CD4-positive, alpha-beta T cell treated with Interleukin-15 for 4 hours (primary cell): ENCODE data around the gene ACAT2.
"Not testable (repeated sequence)": the region's sequence is repeated elsewhere in the genome, so short reads cannot be mapped to it uniquely, and the experiment has no call there.

Source experiments
- DNase-seq: peaks from one replicate; pipeline ENCODE4 v3.0.0-alpha.2; 2020; ENCODE audit warnings: low spot score

The ACAT2 gene

DNA sequence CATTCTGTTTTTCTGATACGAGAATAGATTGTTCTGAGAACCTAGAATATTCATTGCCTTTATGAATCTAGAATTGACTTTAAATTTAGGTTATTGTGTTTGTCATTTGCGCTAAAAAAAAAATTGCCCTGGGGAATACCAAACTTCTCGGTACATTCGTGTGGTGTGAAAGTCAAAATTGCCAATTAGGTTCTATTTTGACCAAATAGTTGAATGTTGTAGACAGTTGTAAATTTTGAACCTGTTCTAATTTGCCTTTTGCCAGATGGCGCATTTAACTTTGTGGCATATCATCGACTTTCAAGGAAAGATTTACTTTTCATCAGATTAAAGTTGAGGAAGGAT is 31.5 kb upstream of the ACAT2 start:
- DNase-seq: no peak

DNA sequence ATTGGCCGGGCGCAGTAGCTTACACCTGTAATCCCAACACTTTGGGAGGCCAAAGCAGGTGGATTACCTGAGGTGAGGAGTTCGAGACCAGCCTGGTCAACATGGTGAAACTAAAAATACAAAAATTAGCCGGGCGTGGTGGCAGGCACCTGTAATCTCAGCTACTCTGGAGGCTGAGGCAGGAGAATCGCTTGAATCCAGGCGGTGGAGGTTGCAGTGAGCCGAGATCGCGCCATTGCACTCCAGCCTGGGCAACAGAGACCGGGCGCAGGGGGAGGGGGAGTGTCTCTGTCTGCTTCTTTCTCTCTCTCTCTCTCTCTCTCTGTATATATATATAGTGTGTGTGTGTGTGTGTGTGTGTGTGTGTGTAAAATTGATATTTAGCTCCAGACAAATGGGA is 29.3 kb upstream of the ACAT2 start:
- not testable (repeated sequence) for DNase-seq

DNA sequence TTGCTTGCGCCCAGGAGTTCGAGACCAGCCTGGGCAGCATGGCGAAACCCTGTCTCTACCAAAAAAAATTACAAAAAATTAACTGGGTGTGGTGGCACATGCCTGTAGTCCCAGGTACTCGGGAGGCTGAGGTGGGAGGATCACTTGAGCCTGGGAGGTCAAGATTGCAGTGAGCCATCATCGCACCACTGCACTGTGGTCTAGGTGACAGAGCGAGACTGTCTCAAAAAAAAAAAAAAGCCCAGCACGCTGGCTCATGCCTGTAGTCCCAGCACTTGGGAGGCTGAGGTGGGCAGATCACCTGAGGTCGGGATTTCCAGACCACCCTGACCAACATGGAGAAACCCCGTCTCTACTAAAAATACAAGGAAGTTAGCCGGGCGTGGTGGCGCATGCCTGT is 28.4 kb upstream of the ACAT2 start:
- DNase-seq: not testable (repeated sequence)

DNA sequence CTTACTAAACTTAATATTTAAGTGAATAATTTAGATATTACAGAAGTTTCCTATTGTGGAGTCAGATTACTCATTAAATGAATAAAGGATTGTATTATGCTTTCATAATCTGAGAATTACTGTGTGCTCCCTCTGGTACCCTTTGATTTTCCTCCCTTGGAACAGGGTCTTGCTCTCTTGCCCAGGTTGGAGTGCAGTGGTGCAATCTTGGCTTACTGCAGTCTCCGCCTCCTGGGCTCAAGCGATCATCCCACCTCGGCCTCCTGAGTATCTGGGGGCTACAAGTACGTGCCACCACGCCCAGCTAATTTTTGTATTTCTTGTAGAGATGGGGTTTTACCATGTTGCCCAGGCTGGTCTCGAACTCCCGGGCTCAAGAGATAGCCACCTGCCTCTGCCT is 24.9 kb upstream of the ACAT2 start:
- DNase-seq: no peak

DNA sequence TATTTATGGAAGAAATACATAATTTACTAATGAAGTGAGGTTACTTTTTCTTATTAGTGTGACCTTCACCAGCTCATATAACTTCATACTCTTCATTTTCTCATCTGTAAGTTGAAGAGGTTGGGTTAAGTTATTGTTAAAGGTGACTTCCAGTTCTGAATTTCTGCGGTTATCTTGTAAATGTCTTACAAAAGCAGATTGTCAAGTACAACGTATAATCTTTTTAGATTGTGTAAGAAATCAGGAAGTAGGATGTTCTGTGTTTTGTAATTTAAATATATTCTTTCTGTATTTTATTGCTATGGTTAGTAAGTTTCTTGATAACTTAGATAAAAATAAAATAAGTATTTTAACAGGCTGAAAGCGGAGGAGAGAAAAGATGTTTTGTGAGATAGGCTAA is 22.5 kb upstream of the ACAT2 start:
- no peak for DNase-seq

DNA sequence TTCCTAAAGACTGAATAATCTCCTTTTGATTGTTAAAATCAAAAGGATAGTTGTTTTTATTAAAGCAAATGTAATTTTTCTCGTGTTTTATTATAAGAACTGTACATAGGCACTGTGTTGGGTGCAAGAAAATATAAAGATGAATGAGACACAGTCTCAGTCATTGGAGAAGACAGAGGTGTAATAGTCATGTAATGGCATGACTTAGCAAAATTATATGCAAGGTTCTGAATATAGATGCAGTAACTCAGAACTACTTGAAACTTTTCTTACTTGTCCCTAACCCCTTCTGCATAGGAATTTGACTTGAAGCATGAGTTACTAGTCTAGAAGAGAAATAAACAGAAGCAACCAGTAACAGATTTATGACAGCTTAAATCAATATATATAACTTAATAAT is 19.7 kb upstream of the ACAT2 start:
- DNase-seq: no peak

DNA sequence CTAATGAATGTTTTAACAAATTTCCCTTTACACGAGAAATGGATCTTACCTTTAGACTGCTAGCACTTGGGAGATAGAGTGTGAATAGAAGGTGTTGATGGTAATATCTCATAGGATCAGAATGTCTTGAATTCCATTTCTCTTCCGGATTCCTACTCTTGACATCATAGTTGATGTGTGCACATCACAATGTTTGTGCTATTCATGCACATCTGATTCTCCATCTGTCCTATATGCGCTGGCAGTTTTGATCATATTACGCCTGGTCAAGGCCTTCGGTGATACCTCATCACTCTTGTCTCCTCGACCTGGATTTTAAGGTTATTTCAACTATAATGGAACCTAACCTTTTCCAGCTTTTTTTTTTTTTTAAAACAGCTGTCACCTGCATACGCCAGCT is 16.8 kb upstream of the ACAT2 start:
- no peak for DNase-seq

DNA sequence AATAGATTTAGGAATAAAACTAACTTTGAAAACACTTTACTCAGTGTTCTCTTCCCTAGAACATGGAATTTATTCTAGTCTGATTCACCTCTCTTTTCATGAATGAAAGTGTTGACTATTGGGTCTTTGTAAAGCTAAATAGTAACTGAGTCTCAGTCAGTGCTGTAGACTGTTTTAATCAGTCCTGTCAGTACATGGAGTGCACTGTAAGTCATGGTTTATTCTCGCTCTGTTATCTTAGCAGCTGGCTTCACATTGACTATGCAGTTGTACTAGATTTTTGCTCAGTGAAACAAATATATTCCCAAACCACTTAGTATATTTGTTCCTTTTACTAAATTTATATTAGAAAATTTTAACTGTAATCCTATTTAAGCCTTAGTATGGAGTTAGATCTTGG is 15.1 kb upstream of the ACAT2 start:
- no peak for DNase-seq

DNA sequence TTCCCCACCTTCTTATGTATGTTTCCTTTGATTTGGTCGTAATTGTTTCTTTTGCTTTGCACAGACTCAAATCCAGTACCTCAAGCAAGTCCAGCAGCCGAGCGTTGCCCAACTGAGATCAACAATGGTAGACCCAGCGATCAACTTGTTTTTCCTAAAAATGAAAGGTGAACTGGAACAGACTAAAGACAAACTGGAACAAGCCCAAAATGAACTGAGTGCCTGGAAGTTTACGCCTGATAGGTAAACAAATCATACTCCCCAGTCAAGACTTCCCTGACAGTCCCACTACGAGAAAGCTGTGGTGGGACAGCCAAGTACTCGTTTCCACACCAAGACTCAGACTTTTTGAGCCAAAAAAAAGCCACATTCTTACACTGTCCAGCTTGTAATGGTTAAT is 13.7 kb upstream of the ACAT2 start:
- not testable (repeated sequence) for DNase-seq

DNA sequence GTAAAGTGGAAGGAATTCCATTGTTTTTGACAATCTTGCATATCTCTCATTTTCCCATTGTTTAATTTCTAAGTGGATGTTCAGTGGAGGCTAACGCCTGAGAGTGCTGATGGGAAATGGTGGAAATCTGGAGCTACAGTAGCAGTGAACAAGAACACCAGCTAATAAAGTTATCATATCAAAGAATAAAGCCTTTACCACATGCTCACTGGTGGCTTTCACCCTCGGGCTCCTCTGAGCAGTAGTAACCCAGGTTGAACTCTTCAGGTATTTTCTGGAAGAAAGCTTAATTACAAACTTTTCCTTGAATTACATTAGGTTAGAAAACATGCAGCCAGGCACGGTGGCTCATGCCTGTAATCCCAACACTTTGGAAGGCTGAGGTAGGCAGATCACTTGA is 10.4 kb upstream of the ACAT2 start:
- DNase-seq: no peak

DNA sequence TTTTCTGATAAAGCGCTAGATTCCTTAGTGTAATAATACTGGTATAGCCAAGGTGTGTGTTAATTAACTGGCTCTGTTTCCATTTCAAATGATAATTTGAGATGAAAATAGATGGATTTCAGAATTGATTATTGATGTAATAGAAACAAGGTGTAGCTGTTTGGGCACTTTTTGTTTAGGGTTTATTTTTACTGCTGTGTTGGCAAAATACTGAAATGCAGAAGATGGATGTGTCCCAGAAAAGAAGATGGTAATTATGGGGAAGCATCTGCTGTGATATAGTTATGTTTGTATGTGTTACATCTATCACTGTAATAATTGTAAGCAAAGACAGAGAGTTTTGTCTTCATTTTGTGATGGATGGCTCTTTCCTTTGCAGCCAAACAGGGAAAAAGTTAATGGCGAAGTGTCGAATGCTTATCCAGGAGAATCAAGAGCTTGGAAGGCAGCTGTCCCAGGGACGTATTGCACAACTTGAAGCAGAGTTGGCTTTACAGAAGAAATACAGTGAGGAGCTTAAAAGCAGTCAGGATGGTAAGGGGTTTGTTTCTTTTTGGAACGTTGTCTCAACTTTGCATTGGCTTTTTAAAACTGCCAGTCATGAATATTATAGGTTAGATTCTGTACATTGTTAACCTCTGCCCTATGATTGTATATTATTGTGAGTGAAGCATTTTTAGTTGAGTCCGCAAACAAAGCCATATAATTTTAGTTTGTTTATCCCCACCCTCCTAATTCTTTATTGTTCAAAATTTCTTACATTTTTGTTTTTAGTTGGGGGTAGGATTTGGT is 8.6 kb upstream of the ACAT2 start:
- no peak for DNase-seq

DNA sequence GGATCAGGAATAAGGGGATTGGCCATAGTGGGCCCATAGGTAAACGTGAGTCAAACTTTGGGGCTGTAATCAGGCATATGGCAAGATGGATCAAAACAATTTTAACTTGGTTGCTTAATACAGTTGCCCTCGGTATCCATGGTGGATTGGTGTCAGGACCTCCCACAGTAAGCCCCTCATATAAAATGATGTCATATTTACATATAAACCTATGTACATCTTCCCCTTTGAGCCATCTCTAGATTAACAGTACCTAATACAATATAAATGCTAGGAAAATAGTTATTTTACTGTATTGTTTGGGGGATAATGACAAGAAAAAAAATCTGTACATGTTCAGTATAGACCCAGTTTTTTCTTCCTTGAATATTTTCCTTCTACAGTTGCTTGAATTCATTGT is 7.4 kb upstream of the ACAT2 start:
- DNase-seq: no peak

DNA sequence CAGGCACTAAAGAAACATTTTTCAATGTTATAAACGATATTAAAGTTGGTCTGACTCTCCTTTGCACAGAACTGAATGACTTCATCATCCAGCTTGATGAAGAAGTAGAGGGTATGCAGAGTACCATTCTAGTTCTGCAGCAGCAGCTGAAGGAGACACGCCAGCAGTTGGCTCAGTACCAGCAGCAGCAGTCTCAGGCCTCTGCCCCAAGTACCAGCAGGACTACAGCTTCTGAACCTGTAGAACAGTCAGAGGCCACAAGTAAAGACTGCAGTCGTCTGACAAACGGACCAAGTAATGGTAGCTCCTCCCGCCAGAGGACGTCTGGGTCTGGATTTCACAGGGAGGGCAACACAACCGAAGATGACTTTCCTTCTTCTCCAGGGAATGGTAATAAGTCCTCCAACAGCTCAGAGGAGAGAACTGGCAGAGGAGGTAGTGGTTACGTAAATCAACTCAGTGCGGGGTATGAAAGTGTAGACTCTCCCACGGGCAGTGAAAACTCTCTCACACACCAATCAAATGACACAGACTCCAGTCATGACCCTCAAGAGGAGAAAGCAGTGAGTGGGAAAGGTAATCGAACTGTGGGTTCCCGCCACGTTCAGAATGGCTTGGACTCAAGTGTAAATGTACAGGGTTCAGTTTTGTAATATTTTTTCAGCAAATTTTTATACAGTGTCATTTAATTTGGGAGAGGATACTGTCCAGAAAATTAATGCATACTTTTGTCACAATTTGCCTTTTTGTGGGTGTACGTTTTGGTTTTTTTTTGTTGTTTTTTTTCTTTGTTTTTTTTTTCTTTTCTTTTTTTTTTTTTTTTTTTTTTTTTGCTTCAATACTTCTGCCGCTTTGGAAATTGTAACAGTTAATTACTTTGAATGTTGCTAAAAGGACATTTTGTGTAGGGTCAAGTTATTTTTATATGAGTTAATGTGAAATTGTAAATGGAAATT is 6.6 kb upstream of the ACAT2 start:
- DNase-seq: no peak

DNA sequence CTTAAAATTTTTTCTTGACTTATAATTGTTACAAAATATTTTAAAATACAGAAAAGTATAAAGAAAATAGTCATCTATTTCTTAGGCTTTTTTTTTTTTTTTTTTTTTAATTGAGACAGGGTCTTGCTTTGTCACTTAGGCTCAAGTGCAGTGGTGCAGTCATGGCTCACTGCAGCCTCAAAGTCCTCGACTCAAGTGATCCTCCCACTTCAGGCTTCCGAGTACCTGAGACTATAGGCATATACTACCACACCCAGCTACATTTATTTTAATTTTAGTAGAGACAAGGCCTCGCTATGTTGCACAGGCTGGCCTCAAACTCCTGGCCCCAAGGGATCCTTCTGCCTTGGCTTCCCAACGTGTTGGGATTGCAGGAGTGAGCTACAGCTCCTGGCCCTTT is 5.3 kb upstream of the ACAT2 start:
- DNase-seq: no peak

DNA sequence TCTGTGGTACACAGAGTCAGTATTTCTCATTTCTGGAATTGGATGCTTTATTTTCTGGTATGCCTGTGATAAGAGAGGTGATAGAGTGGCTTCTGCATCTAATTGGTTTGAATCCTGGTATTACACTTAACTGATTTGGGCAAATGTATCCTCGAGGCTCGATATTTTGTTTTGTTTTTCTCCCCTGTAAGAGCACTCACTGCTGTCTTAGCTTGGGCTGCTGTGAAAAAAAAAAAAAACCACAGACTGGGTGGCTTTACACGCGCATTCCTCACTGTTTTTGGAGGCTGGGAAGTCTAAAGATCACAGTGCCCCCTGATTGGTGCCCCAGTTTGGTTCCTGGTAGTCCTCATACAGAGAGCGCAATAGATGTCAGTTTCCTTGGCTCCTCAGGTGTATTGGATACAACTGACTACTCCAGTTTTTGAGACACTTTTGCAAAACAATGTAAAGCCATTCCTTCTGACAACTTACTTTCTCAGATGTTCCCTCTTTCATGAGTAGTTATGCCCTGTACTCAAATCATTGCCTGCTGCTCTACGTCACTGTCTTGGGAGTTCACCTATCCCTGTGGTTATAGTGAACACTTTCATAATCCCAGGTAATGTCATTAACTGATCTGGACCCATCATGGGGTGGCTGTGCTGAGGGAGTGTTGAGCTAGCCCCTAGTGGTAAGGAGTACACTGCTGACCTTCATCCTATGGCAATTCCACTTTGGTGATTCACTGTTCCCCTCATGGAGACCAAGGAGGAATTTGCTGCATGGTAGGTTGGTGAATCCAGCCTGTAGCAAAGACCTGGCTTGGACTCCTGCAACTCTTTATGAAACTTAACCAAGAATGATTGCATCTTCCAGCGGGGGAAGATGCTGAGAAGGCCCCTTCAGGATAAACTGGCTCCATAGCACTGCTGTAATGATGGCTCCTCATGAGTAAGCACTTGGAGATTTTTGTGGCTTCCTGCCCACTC is 3.5 kb upstream of the ACAT2 start:
- DNase-seq: no peak

DNA sequence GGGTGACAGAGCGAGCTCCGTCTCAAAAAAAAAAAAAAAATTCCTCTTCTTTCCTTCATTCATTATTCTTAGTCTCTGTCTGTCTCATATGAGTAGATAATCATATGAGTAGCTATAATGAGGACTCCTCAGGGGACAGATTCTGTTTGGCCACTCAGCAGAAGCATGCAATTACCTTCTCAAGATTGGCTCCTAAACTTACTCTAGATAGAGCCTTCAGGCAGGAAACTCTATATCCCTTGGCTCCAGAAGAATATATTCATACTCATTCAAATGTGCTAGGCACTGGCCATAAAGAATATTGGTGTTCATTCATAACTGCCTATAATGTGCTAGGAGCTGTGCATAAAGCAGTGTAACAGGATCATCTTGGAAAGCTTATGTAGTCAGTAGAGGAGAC is 2.2 kb upstream of the ACAT2 start:
- no peak for DNase-seq

DNA sequence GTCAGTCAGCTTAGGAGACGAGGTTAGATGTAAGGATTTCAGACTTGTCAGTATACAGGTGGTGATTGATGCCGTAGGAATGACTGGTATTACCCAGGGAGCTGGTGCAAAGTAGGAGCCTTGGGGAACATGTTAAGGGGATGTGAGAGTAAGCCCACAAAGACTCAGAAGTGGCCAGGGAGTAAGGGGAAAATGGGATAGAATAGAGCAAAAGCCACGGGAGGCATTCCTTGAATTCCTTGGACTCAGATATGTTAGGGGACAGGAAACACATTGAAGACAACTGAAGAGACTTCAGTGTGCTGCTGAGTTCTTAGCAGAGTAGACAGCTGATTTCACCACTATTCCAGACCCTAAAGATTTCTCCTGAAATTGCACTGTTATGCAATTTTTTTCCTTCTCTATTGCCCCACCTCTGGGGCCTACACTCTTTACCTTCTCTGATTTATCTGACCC is 1.2 kb upstream of the ACAT2 start:
- DNase-seq: no peak

DNA sequence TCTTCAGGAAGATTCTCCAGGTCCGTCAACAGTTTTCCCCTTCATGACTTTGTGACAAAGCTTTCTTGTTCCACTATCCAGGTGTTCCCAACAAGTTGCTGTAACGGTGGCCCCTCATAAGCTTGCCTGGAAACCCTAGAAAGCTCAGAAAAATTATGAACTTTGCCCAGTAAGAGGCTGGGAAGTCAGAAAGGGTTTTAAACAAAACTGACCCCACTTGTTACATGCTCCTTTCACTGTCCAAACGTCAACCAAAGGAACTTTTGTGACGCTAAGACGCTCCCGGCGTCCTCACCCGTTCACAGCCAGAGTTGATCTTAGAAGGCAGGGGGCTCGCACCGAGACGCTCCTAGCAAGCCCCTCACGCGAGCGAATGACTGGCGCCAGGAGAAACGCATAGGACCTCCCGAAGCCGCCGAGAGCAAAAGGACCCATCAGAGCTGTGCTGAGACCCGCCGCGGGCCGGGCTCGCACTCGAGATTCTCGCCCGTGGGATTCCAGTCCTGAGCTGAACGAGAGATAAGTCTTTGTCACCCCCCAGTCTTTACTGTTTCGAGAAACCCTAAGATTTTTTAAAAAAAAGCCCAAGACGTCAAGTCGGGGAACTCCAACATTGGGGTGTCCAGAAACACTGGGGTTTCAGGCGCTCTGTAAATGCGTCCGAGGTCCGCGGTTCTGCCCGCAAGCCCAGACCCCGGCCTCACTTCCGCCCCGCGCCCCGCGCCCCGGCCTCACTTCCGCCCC is 544 bp upstream of the ACAT2 start:
- peak; percentile 2 for DNase-seq

DNA sequence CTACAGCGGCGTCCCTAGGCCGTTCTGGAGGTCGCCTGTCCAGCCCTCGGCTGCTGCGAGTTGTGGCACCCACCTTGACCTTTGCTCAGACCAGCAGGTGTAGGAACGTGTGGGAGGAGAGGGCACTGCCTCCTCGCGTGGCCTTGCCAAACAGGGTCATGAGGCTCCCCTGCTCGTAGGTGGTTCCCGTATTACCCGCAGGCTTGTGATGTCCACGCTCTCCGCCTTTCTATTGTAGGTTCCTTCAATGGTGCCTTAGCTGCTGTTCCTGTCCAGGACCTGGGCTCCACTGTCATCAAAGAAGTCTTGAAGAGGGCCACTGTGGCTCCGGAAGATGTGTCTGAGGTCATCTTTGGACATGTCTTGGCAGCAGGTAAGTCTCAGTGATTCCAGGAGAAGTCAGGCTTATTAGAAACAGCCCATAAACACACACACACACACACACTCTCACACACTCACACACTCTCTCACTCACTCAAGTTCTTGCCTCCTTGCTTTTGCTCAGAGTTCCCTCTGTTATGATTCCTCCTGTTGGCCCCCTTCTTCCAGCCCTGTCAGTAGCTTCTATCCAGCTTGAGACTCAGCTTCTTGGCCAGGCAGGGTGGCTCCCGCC is 942 bp downstream of the ACAT2 start:
- peak; percentile 17 for DNase-seq

DNA sequence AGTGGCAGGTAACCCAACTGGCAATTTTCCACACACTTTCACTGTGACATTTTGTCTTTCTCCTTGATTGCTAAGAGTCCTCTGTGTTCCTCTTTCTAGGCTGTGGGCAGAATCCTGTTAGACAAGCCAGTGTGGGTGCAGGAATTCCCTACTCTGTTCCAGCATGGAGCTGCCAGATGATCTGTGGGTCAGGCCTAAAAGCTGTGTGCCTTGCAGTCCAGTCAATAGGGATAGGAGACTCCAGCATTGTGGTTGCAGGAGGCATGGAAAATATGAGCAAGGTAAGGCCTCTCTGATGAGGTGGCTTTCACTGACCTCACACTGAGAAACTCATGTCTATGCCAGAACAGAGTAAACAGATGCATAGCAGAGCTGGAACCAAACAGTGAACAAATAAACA is 5.1 kb downstream of the ACAT2 start:
- DNase-seq: no peak

DNA sequence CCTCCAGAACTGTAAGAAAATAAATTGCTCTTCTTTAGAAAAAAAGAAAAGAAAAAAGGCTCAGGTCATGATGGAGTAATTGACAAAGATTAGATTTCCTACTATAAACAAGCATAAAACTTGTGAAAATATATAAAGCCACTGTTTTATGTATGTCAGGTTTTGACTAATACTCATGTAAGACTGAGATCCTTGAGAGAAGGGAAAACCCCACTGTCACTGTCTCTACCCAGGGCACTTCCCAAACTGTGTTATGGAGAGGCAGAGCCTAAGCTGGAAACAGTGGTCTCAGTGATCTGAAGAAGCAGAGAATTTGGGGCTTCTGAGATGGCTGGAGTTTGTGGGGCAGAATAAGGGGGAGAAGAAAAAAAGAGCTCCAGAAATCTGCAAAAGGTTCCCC is 7.6 kb downstream of the ACAT2 start:
- no peak for DNase-seq
